CD14-positive monocyte (primary cell): ENCODE data around the gene S1PR2. TPM values are rescaled to one million over a fixed set of nuclear protein-coding genes. Genes with fewer than 3 reads are reported as not detected.
A peak's percentile ranks its signal among the peaks of the same experiment; 100 is the strongest.

ENCODE experiments used
- DNase-seq, 3 donors: peaks; one replicate each; pipeline ENCODE4 v3.0.0-alpha.2; 2011 to 2022
- H2AFZ ChIP-seq: 2 replicates; pipeline ENCODE4 v1.6.0; 2012; ENCODE audit warnings: mild to moderate bottlenecking, low read depth, low read length, inconsistent platforms; ENCODE audit not compliant: insufficient read depth, poor library complexity, severe bottlenecking
- H3K27ac ChIP-seq, 2 donors: 1 replicate in 1 of 2; 2 replicates in 1 of 2; pipeline ENCODE4 v1.5.1; 2012 to 2013; ENCODE audit warnings: low read length in 2 of 2, control low read depth in 1 of 2, inconsistent platforms in 1 of 2, low read depth in 1 of 2, mild to moderate bottlenecking in 1 of 2
- H3K27me3 ChIP-seq, 2 donors: one replicate each; pipeline versions ENCODE4 v1.6.0 to v1.6.1; 2011 to 2013; ENCODE audit warnings: low read length in 2 of 2; ENCODE audit not compliant: control insufficient read depth in 2 of 2, insufficient read depth in 2 of 2
- H3K36me3 ChIP-seq, 2 donors: replicated peaks in 1 of 2; 1 replicate in 1 of 2; 2 replicates in 1 of 2; pipeline versions ENCODE4 v1.5.1 to v1.6.1; 2012 to 2013; ENCODE audit warnings: low read length in 2 of 2, control low read depth in 1 of 2, inconsistent platforms in 1 of 2, mild to moderate bottlenecking in 1 of 2; ENCODE audit not compliant: insufficient read depth in 2 of 2, control insufficient read depth in 1 of 2
- H3K4me1 ChIP-seq, 2 donors: 1 replicate in 1 of 2; 2 replicates in 1 of 2; pipeline versions ENCODE4 v1.5.1 to v1.6.1; 2012 to 2013; ENCODE audit warnings: low read length in 2 of 2, control low read depth in 1 of 2, inconsistent platforms in 1 of 2, mild to moderate bottlenecking in 1 of 2, moderate library complexity in 1 of 2; ENCODE audit not compliant: insufficient read depth in 2 of 2, control insufficient read depth in 1 of 2
- H3K4me2 ChIP-seq: replicated peaks from 2 replicates; pipeline ENCODE3; 2012; ENCODE audit warnings: low read length, moderate library complexity, mild to moderate bottlenecking; ENCODE audit not compliant: poor library complexity, severe bottlenecking; ENCODE audit errors: extremely low read depth
- H3K4me3 ChIP-seq, 3 experiments: fragments of 200-600 bp in 1 of 3; sonication (generic) in 1 of 3; replicated peaks in 1 of 3; 1 replicate in 2 of 3; 2 replicates in 1 of 3; pipeline ENCODE4 v1.5.1; 2011 to 2013; ENCODE audit warnings: low read length in 3 of 3, mild to moderate bottlenecking in 3 of 3, control low read depth in 2 of 3, low read depth in 2 of 3, inconsistent platforms in 1 of 3, moderate library complexity in 1 of 3
- H3K79me2 ChIP-seq: 2 replicates; pipeline ENCODE4 v1.6.0; 2012; ENCODE audit warnings: mild to moderate bottlenecking, control low read depth, inconsistent platforms, low read length, moderate library complexity; ENCODE audit not compliant: insufficient read depth
- H3K9ac ChIP-seq: 2 replicates; pipeline ENCODE4 v1.6.0; 2017; ENCODE audit warnings: low read length, mild to moderate bottlenecking; ENCODE audit not compliant: insufficient read depth, poor library complexity, severe bottlenecking
- H3K9me3 ChIP-seq, 2 donors: replicated peaks in 1 of 2; 1 replicate in 1 of 2; 2 replicates in 1 of 2; pipeline versions ENCODE4 v1.5.1 to v1.6.1; 2012 to 2013; ENCODE audit warnings: low read length in 2 of 2, control low read depth in 1 of 2; ENCODE audit not compliant: control insufficient read depth in 1 of 2, insufficient read depth in 1 of 2
- H4K20me1 ChIP-seq: 2 replicates; pipeline ENCODE4 v1.6.0; 2012; ENCODE audit warnings: mild to moderate bottlenecking, low read length, control low read depth, moderate library complexity; ENCODE audit not compliant: insufficient read depth
- H3K27ac Mint-ChIP-seq, 7 donors: one replicate each; pipeline ENCODE4 v1.8.0; 2020; ENCODE audit warnings: mild to moderate bottlenecking in 7 of 7, mixed read lengths in 7 of 7, moderate library complexity in 6 of 7, inconsistent platforms in 2 of 7
- H3K27me3 Mint-ChIP-seq, 3 donors: one replicate each; pipeline ENCODE4 v1.8.0; 2021 to 2022; ENCODE audit warnings: low read depth in 3 of 3, mild to moderate bottlenecking in 3 of 3, mixed read lengths in 3 of 3, moderate library complexity in 3 of 3, inconsistent platforms in 1 of 3
- H3K36me3 Mint-ChIP-seq, 2 donors: one replicate each; pipeline ENCODE4 v1.8.0; 2020; ENCODE audit warnings: mixed read lengths in 2 of 2, inconsistent platforms in 1 of 2, mild to moderate bottlenecking in 1 of 2
- H3K4me1 Mint-ChIP-seq: one replicate; pipeline ENCODE4 v1.8.0; 2020; ENCODE audit warnings: mild to moderate bottlenecking, mixed read lengths
- H3K4me3 Mint-ChIP-seq, 2 donors: one replicate each; pipeline ENCODE4 v1.8.0; 2020; ENCODE audit warnings: mild to moderate bottlenecking in 2 of 2, mixed read lengths in 2 of 2, moderate library complexity in 1 of 2
- H3K9me3 Mint-ChIP-seq, 7 donors: one replicate each; pipeline ENCODE4 v1.8.0; 2020 to 2022; ENCODE audit warnings: mixed read lengths in 7 of 7, mild to moderate bottlenecking in 6 of 7, moderate library complexity in 6 of 7, inconsistent platforms in 2 of 7
- WGBS: methylation state at CpG from one replicate; pipeline ENCODE4 v1.1.5; 2013; ENCODE audit warnings: missing lambda C conversion rate; ENCODE audit not compliant: insufficient coverage; 5-methylcytosine and 5-hydroxymethylcytosine counted together
- intact Hi-C, 2 donors: fragments of 100-400 bp; cut with micrococcal nuclease; formaldehyde crosslinking; loops; one replicate each; pipeline versions ENCODE4 v1.15.0 to v1.15.1; 2023
- polyA plus RNA-seq, 3 donors: library from polyadenylated mRNA; depleted of rRNA in 1 of 3; unstranded in 2 of 3; stranded (reverse) in 1 of 3; fragments of 300-500 nt in 2 of 3; fragments of >200 nt in 1 of 3; fragmentation: Illumina TruSeq in 2 of 3; gene quantifications; 1 replicate in 2 of 3; 2 replicates in 1 of 3; pipeline ENCODE4 v1.2.3, GENCODE V29; 2012 to 2021
- TF ChIP-seq, protein P1 (sequence below): fragments of 200-600 bp; IDR thresholded peaks from one replicate; pipeline ENCODE4 v1.8.0; 2022; ENCODE audit warnings: antibody characterized with exemption, mild to moderate bottlenecking

Gene S1PR2
- polyA plus RNA-seq, 3 donors, result 0.40 to 2.0 (median 0.55) TPM

- H3K27me3 Mint-ChIP-seq, result peaks cover 0 to 2% (median 1%) of the 10 kb centered on the region in 3 donors
- intact Hi-C loops, result no loop called here
- H3K36me3 Mint-ChIP-seq, result peaks cover 65 to 100% of the 10 kb centered on the region in 2 donors
- Histone ChIP-seq H3K36me3 (peaks cover 60 to 88% of the 10 kb centered on the region in 2 donors), H3K4me3 (no peak overlapping the region), H3K27me3 (no peaks in the 10 kb centered on the region), H3K79me2 (peaks cover 18% of the 10 kb centered on the region), H3K27ac (no peak overlapping the region), H3K9me3 (no peaks in the 10 kb centered on the region), H4K20me1 (peaks cover 99% of the 10 kb centered on the region), H3K4me2 (no peak overlapping the region), H2AFZ (no peak overlapping the region), H3K9ac (no peak overlapping the region), H3K4me1 (peaks cover 3 to 32% of the 10 kb centered on the region in 2 donors)
- TF ChIP-seq, protein P1, sequence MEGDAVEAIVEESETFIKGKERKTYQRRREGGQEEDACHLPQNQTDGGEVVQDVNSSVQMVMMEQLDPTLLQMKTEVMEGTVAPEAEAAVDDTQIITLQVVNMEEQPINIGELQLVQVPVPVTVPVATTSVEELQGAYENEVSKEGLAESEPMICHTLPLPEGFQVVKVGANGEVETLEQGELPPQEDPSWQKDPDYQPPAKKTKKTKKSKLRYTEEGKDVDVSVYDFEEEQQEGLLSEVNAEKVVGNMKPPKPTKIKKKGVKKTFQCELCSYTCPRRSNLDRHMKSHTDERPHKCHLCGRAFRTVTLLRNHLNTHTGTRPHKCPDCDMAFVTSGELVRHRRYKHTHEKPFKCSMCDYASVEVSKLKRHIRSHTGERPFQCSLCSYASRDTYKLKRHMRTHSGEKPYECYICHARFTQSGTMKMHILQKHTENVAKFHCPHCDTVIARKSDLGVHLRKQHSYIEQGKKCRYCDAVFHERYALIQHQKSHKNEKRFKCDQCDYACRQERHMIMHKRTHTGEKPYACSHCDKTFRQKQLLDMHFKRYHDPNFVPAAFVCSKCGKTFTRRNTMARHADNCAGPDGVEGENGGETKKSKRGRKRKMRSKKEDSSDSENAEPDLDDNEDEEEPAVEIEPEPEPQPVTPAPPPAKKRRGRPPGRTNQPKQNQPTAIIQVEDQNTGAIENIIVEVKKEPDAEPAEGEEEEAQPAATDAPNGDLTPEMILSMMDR, result no peak
- WGBS, result 100% methylated on average over 4 of the region's 9 CpGs
- DNase-seq, result no peak
- H3K4me3 Mint-ChIP-seq, result no peak overlapping the region
- peaks cover 0 to 2% (median 0%) of the 10 kb centered on the region in 7 donors for H3K9me3 Mint-ChIP-seq
- H3K4me1 Mint-ChIP-seq, result peaks cover 30% of the 10 kb centered on the region
- no peak overlapping the region for H3K27ac Mint-ChIP-seq
Measured at GRCh38 chr19:10277795-10278589, 46.9 kb upstream of the S1PR2 start.

DNA sequence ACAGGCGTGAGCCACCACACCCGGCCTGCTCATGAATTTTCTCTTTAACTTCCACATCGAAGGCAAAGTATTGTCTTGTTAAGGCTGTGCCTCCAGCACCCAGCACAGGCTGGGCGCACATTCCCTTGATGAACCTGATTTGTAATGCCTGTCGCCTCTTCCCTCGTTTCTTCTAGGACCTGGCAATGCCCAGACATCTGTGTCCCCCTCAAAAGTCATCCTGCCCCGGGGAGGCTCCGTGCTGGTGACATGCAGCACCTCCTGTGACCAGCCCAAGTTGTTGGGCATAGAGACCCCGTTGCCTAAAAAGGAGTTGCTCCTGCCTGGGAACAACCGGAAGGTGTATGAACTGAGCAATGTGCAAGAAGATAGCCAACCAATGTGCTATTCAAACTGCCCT is 43.5 kb upstream of the S1PR2 start:
- Histone ChIP-seq H3K4me3 (no peak overlapping the region), H3K79me2 (peaks cover 36% of the 10 kb centered on the region), H2AFZ (no peak overlapping the region), H3K9me3 (no peaks in the 10 kb centered on the region), H3K36me3 (peaks cover 41 to 57% of the 10 kb centered on the region in 2 donors), H3K27me3 (no peaks in the 10 kb centered on the region), H3K9ac (no peak overlapping the region), H3K4me1 (peaks cover 31 to 52% of the 10 kb centered on the region in 2 donors), H3K4me2 (no peak overlapping the region), H3K27ac (no peak overlapping the region), H4K20me1 (peaks cover 86% of the 10 kb centered on the region)
- 98% methylated on average over 10 of the region's 10 CpGs for WGBS
- Mint-ChIP-seq H3K36me3 (peaks cover 51 to 79% of the 10 kb centered on the region in 2 donors), H3K4me3 (peak overlapping the region in 1 of 2 donors; percentile 15), H3K4me1 (peaks cover 39% of the 10 kb centered on the region), H3K27ac (peak overlapping the region in 1 of 7 donors; percentile 58), H3K27me3 (no peaks in the 10 kb centered on the region), H3K9me3 (peaks cover 0 to 2% (median 0%) of the 10 kb centered on the region in 7 donors)
- TF ChIP-seq, protein P1, result no peak
- intact Hi-C loops, result loop anchor here (5.0 kb wide), 1 partner anchor 58 kb away; the partner anchor contains the start of gene RAVER1 (in 2 of the 2)
- DNase-seq, result no peak
